ENCODE results near the gene BTBD8. TPM values are rescaled to one million over a fixed set of nuclear protein-coding genes. Genes with fewer than 3 reads are reported as not detected.
"Not testable (repeated sequence)": the region's sequence is repeated elsewhere in the genome, so short reads cannot be mapped to it uniquely, and the experiment has no call there.

BTBD8 gene
- total and polyA plus RNA-seq, 7 donors, result 0.99 to 8.3 (median 4.9) TPM

DNA sequence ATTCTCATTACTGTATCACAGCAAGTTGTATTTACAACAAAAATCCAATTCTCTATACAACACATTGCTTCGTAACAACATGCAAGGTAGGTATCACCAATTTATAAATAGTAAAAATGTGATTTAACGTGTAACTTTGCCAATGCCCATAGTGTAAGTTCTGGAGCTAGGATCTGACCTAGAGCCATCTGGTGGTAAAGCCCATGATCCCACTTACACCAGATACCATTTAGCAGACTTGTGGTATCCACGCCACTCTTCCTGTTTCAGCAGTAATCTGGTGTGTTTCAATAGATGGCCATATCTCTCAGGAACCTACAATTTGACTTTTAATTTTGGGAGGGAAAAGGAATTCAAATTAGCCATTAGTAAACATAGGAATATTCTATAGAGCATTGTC, 15.1 kb upstream of the BTBD8 start:
- H3K4me1 ChIP-seq, result no peaks in the 10 kb centered on the region
- H3K4me3 ChIP-seq, result no peak overlapping the region
- no peaks in the 10 kb centered on the region for H3K27me3 ChIP-seq
- H3K9me3 ChIP-seq, result no peaks in the 10 kb centered on the region
- TF ChIP-seq POLR2AphosphoS5 (IDR thresholded peaks at IDR 0.05), result no peak
- TF ChIP-seq POLR2A (IDR thresholded peaks at IDR 0.05), result no peak
- TF ChIP-seq, protein P1, sequence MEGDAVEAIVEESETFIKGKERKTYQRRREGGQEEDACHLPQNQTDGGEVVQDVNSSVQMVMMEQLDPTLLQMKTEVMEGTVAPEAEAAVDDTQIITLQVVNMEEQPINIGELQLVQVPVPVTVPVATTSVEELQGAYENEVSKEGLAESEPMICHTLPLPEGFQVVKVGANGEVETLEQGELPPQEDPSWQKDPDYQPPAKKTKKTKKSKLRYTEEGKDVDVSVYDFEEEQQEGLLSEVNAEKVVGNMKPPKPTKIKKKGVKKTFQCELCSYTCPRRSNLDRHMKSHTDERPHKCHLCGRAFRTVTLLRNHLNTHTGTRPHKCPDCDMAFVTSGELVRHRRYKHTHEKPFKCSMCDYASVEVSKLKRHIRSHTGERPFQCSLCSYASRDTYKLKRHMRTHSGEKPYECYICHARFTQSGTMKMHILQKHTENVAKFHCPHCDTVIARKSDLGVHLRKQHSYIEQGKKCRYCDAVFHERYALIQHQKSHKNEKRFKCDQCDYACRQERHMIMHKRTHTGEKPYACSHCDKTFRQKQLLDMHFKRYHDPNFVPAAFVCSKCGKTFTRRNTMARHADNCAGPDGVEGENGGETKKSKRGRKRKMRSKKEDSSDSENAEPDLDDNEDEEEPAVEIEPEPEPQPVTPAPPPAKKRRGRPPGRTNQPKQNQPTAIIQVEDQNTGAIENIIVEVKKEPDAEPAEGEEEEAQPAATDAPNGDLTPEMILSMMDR (IDR thresholded peaks at IDR 0.05), result no peak
- TF ChIP-seq EP300 (IDR thresholded peaks at IDR 0.05), result no peak
- intact Hi-C loops (cut with DNase I), result no loop called here
- WGBS, 2 donors, result 91 to 96% methylated on average over 3 of the region's 3 CpGs
- no peak for DNase-seq
- no peaks in the 10 kb centered on the region for H3K36me3 ChIP-seq
- no peak overlapping the region for H3K27ac ChIP-seq

DNA sequence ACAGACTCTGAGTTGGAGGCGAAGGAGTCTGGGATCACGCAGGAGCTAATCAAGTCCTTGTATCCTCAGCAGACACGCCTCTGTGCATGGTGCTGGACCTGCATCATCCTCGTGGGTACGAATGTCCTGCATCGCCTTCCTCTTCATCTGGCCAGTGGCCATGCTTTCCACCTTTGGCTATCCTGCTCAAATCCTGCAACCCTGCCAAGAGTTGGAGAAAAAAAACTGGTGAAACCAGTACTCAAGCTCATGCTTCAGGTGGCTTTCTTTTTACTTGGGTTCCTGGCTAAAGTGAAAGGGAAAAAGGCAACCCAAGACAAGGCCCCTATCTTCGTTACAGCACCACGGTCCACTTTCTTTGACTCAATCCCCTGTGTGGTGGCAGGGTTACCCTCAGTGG, 13.8 kb upstream of the BTBD8 start:
- Histone ChIP-seq H3K36me3 (no peaks in the 10 kb centered on the region), H3K27me3 (no peaks in the 10 kb centered on the region), H3K9me3 (no peaks in the 10 kb centered on the region), H3K4me3 (no peak overlapping the region), H3K27ac (no peak overlapping the region), H3K4me1 (no peaks in the 10 kb centered on the region)
- DNase-seq, result no peak
- intact Hi-C loops (cut with DNase I), result no loop called here
- WGBS, 2 donors, result 86 to 93% methylated on average over 8 of the region's 8 CpGs
- no peak for TF ChIP-seq EP300 (IDR thresholded peaks at IDR 0.05)
- TF ChIP-seq POLR2A (IDR thresholded peaks at IDR 0.05), result no peak
- TF ChIP-seq, protein P1 (IDR thresholded peaks at IDR 0.05), result no peak
- no peak for TF ChIP-seq POLR2AphosphoS5 (IDR thresholded peaks at IDR 0.05)

DNA sequence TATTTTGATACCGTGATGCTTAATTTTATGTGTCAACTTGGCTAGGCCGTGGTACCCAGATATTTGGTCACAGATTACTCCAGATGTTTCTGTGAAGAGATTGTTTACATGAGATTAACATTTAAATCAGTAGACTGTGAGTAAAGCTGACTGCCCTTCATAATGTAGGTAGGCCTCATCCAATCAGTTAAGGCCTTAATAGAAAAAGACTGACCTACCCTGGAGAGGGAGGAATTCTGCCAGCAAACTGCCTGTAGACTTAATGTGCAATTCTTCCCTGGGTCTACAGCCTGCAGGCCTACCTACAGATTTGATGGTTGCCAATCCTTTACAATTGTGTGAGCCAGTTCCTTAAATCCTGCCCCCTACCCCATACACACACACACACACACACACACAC, 9.3 kb upstream of the BTBD8 start:
- no peak for DNase-seq
- TF ChIP-seq, protein P1 (IDR thresholded peaks at IDR 0.05), result no peak
- no peak for TF ChIP-seq EP300 (IDR thresholded peaks at IDR 0.05)
- no peak for TF ChIP-seq POLR2AphosphoS5 (IDR thresholded peaks at IDR 0.05)
- no peak for TF ChIP-seq POLR2A (IDR thresholded peaks at IDR 0.05)
- H3K27ac ChIP-seq, result no peak overlapping the region
- H3K9me3 ChIP-seq, result no peaks in the 10 kb centered on the region
- WGBS, 2 donors, result 83 to 88% methylated on average over 2 of the region's 2 CpGs
- intact Hi-C loops (cut with DNase I), result no loop called here
- H3K4me1 ChIP-seq, result no peaks in the 10 kb centered on the region
- no peaks in the 10 kb centered on the region for H3K36me3 ChIP-seq
- H3K4me3 ChIP-seq, result no peak overlapping the region
- no peaks in the 10 kb centered on the region for H3K27me3 ChIP-seq

DNA sequence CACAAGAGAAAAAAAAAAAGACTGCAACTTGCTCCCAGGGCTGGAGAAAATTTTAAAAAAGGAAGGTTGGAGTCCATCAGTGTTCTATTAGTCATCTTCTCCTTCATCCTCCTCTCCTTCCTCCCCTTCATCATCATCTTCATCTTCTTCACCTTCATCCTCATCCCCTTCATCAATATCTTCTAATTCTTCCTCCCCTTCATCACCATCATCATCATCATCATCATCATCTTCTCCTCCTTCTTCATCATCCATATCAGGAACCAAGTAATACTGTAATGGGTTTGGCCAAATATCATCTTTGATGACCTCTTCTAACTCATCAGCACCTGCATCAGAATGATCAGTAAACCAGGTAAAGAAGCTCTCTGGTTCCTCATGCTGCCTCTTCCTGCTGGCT, 5.7 kb upstream of the BTBD8 start:
- H3K4me1 ChIP-seq; intact Hi-C loops (cut with DNase I); H3K27ac ChIP-seq; H3K4me3 ChIP-seq; H3K27me3 ChIP-seq; DNase-seq; H3K36me3 ChIP-seq; H3K9me3 ChIP-seq: not testable (repeated sequence)

DNA sequence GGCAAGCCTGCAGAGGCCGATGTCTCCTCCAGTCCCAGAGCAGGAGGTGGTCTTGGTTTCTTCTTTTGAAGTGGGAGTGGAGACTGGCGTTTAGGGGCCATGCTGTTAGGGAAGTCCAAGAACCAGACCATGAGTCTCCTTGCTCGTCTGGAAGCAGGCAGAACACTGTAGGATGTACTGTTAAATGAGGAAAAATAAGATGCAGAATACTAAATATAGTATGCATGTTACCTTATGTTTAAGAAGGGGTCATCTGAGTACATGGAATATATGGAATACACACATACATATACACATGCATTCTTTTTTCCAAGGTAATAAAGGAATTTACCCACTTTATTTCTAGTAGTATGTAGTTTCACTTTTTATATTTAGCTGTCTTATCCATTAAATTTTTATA, 4.8 kb upstream of the BTBD8 start, which contains the start of gene SETSIP:
Gene SETSIP (minus strand): TSS at position 101 of the 400 bp plus-strand sequence. CDS start 0 bp downstream, at position 101.
- intact Hi-C loops (cut with DNase I), result no loop called here

More for the DNA sequence above, 4.8 kb upstream of the BTBD8 start, which contains the start of gene SETSIP:
- Histone ChIP-seq H3K36me3 (no peaks in the 10 kb centered on the region), H3K4me1 (peaks cover 0 to 5% (median 0%) of the 10 kb centered on the region in 4 donors), H3K4me3 (no peak within 1 kb of the TSS), H3K9me3 (no peaks in the 10 kb centered on the region), H3K27ac (no peak within 1 kb of the TSS), H3K27me3 (no peaks in the 10 kb centered on the region)
- TF ChIP-seq POLR2A (IDR thresholded peaks at IDR 0.05) (no peak), EP300 (IDR thresholded peaks at IDR 0.05) (no peak), POLR2AphosphoS5 (IDR thresholded peaks at IDR 0.05) (no peak)
- TF ChIP-seq, protein P1 (IDR thresholded peaks at IDR 0.05), result no peak
- DNase-seq, result no peak
- 79 to 82% methylated on average over 3 of the region's 3 CpGs for WGBS, 2 donors

Measured in sigmoid colon (tissue), 7 donors.